Left ventricle myocardium superior (tissue), 1 donor: ENCODE data around the gene PPP6R3. TPM values are rescaled to one million over a fixed set of nuclear protein-coding genes. Genes with fewer than 3 reads are reported as not detected.
"Not testable (repeated sequence)": the region's sequence is repeated elsewhere in the genome, so short reads cannot be mapped to it uniquely, and the experiment has no call there.

Source experiments
- ATAC-seq: fragments of 200-7000 bp; cut with Tn5 transposase; one replicate; pipeline ENCODE4 v1.9.1; 2020; ENCODE audit warnings: mild to moderate bottlenecking, moderate library complexity
- DNase-seq: peaks from one replicate; pipeline ENCODE4 v3.0.0-alpha.2; 2020
- intact Hi-C: fragments of 100-400 bp; cut with micrococcal nuclease; formaldehyde crosslinking; loops from one replicate; pipeline ENCODE4 v1.11.0; 2022
- total RNA-seq: library from RNA; stranded (reverse); fragmentation: NEBNext Ultra II Directional; extraction: Animal tissue kit (Norgen Biotek cat#: 25700); gene quantifications from one replicate; pipeline ENCODE4 v1.2.1, GENCODE V29; 2021
- donor health status: DM: no; HTN: yes; CAD: no; lungs with severe emphysema.

Gene PPP6R3
- total RNA-seq, 1 donor from 2014 or later: 86.7 TPM

- no peak for ATAC-seq
- DNase-seq: no peak
- intact Hi-C loops: no loop called here
These were observed 28.4 kb upstream of the PPP6R3 start for GRCh38 chr11:68431984-68432645.

DNA sequence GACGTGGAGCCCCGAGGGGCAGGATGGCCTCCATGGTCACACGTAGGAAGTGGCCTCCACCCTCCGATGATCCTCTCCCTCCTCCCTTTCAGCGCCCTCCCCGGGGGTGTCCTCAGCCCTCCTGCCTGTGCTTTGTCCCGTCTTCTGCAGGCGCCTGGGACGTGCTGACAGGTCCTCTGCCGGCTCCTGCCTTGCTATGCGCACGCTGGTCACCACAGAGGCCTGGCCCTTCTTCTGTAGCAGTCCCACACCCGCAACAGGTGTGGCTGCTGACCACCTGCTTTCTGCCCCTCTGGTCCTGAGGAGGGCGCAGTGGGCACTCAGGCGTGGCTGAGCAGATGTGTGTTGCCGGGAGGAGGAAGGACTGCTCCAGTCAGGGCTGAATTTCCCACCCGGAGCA, 27.7 kb upstream of the PPP6R3 start:
- intact Hi-C loops: no loop called here
- ATAC-seq: peak; percentile 78

DNA sequence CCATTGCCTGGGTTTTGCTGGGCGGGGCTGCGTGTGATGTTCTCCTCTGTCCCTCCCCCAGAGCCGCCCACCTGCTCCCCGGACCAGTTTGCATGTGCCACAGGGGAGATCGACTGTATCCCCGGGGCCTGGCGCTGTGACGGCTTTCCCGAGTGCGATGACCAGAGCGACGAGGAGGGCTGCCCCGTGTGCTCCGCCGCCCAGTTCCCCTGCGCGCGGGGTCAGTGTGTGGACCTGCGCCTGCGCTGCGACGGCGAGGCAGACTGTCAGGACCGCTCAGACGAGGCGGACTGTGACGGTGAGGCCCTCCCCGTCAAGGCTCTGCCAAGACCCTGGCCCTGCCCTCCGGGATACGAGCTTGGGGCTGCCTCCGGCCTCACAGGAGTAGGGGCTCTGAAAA, 27.0 kb upstream of the PPP6R3 start:
- DNase-seq (no peak), ATAC-seq (no peak)
- intact Hi-C loops: no loop called here

More for the DNA sequence above, 27.7 kb upstream of the PPP6R3 start:
- DNase-seq: peak; percentile 83

DNA sequence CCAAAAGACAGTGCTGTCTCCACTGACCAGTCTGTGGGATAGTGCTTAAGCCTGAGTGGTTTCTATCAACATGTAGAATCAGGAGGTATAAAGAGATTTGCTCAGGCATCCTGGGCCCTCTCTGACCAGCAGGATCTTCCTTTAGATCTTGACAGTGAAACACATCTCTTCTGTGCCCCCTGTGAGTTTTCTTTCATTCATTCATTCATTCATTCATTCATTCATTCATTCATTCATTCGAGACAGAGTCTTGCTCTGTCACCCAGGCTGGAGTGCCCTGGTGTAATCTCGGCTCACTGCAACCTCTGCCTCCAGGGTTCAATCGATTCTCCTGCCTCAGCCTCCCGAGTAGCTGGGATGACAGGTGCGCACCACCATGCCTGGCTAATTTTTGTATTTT, 26.4 kb upstream of the PPP6R3 start:
- ATAC-seq, intact Hi-C loops, DNase-seq: not testable (repeated sequence)

DNA sequence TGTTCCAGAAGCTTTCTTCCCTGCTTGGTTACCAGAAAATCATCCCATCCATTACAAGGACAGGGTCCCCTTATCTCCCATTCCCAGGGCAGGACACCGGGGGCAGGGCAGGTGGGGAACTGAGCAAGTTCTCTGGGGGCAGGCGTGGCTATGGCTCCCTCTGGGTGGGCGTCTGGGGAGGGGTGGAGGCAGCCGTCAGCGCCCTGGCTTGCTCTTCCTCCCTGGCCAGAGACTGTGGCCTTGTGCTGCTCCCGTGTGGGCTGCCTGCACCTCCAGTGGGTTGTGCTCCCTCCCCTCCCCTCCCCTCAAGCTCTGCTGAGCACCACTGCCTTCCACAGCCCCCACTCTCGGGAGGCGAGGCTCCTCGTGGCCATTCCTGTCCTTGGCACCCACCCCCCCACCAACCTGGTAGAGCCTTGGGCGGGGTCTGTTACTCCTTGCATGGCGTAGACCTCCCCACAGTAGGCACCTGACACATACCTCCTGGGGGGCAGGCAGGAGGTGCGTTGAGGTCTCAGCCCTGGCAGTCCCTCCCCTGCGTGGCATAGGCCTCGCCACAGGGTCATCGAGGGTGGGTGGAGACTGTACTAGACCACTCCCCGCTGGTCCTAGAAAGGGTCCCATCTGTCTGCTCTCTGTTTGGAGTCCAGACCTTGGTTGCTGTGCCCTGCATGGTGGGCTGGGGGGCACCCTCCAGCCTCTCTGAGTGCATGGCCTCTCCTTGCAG, 24.2 kb upstream of the PPP6R3 start:
- ATAC-seq: no peak
- intact Hi-C loops: no loop called here
- DNase-seq: no peak

DNA sequence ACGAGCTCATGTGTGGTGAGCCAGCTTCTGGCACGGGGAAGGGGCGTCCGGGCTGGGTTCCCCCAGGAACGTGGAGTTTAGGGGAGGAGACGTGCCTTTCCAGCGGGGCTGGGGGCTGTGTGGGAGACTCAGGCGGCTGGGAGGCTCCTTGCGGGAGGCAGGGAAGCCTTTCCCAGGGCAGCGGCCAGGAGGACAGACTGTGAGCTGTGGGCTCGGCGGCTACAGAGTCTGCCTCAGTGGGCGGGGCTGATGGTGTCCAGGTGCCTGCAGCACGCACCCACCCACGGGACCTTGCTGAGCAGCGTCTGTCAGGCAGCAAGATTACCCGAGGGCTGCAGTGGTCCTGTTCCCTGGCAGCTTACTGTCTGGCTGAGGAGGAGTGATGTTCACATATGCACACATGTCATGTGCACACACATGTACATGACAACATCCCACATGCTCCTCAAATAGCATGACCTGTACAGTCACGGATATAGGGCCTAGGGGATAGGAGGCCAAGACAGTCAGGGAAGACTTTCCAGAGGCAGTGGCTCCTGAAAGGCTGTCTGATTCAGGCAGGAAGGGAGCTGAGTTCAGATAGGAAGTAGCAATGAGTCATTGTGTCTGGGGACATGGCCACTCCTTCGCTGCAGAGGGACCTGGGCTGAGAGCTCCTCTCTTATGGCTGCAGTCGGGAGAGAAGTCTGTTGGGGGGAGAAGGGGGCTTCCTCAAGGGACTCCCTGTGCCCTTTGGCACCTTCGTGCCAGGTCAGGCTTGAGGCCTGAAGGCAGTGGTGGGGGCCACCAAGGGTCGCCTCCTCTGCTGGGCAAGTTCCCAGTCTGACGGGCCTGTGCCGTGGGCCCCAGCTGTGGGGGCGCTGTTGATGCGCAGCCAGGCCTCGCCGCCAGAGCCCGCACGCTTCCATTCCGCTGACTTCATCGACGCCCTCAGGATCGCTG, 23.3 kb upstream of the PPP6R3 start:
- peak; percentile 79 for ATAC-seq
- peak; percentile 72 for DNase-seq
- intact Hi-C loops: no loop called here

DNA sequence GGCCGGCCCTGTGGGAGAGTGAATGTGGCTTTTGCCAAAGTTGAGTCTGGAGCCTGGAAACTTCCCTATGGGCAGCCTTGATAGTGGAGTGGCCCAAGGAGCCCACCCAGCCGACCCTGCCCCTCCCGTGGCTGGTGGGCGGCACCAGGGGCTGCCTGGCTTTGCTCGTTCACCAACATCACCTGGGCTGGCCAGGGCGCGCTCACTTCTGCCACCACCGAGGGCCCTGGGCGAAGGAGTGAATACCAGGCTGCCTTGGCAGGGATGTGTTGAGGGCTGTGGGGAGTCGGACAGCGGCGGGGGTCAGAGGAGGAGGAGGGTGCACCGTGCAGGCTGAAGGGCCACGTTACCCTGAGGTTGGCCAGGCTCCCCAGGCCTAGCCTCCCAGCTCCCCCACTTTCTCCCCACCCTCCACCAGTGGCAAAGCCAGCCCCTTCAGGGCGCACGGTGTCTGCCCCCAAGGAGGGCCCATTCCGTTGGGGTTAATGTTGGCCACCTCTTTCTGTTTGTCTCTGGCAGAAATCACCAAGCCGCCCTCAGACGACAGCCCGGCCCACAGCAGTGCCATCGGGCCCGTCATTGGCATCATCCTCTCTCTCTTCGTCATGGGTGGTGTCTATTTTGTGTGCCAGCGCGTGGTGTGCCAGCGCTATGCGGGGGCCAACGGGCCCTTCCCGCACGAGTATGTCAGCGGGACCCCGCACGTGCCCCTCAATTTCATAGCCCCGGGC, 22.5 kb upstream of the PPP6R3 start:
- intact Hi-C loops: no loop called here
- DNase-seq (no peak), ATAC-seq (no peak)

GRCh38 chr11:68438658-68439259, 21.8 kb upstream of the PPP6R3 start:
- intact Hi-C loops: no loop called here
- ATAC-seq (no peak), DNase-seq (no peak)

DNA sequence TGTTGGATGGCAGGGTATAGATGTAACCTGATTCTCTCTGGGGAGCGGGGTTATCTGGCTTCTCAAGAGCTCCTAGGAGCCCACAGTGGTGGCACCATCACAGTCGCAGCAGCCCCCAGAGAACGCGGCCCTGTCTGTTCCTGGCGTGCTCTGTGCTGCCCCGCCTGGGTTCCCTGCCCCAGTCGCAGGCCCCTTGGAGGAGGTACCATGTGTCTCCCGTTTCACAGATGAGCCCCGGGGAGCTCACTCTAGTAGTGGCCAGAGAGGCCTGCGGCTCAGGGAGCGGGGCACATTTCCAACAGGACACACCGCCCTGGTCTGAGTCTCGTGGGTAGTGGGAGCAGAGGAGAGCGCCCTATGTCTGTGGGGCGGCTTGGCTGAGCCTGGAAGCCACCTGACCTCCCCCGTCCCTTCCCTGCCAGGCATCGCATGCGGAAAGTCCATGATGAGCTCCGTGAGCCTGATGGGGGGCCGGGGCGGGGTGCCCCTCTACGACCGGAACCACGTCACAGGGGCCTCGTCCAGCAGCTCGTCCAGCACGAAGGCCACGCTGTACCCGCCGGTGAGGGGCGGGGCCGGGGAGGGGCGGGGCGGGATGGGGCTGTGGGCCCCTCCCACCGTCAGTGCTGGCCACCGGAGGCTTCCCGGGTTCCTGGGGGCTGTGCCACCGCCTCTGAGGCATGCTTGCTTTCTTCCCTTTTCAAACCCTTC, 21.0 kb upstream of the PPP6R3 start:
- DNase-seq (no peak), ATAC-seq (no peak)
- intact Hi-C loops: loop anchor here (10.0 kb wide), 1 partner anchor 185 kb away; no protein-coding TSS in a partner anchor

- ATAC-seq: no peak
- no peak for DNase-seq
- intact Hi-C loops: loop anchor here (10.0 kb wide), 1 partner anchor 185 kb away; no protein-coding TSS in a partner anchor
These were observed 20.3 kb upstream of the PPP6R3 start for GRCh38 chr11:68440224-68440623.

GRCh38 chr11:68441466-68442230, 18.9 kb upstream of the PPP6R3 start:
- ATAC-seq: no peak
- intact Hi-C loops: loop anchor here (10.0 kb wide), 1 partner anchor 187 kb away; no protein-coding TSS in a partner anchor

GRCh38 chr11:68442433-68442832, 18.1 kb upstream of the PPP6R3 start:
- intact Hi-C loops: loop anchor here (10.0 kb wide), 1 partner anchor 188 kb away; no protein-coding TSS in a partner anchor
- ATAC-seq (no peak), DNase-seq (no peak)

More at GRCh38 chr11:68441466-68442230, 18.9 kb upstream of the PPP6R3 start:
- no peak for DNase-seq

DNA sequence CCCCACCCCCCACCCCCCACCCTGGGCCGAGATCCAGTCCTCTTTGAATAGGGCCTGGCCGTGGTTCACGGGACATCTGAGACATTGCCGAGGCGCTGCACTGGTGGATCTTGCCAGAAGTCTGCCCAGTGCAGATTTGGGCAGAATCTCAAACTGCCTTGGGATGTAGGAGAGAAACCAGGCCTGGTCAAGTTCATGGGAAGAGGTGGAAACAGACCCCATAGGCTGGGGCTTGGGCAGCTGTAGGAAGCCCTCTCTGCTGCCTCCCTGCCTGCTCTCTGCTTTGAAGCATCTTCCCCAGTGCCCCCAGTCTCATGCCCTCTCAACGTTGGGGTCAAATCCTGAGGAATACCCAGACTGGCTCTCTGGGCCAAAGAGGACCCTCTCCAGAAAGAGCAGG, 16.0 kb upstream of the PPP6R3 start:
- no peak for DNase-seq
- ATAC-seq: no peak
- intact Hi-C loops: loop anchor here (10.0 kb wide), 1 partner anchor 190 kb away; no protein-coding TSS in a partner anchor

DNA sequence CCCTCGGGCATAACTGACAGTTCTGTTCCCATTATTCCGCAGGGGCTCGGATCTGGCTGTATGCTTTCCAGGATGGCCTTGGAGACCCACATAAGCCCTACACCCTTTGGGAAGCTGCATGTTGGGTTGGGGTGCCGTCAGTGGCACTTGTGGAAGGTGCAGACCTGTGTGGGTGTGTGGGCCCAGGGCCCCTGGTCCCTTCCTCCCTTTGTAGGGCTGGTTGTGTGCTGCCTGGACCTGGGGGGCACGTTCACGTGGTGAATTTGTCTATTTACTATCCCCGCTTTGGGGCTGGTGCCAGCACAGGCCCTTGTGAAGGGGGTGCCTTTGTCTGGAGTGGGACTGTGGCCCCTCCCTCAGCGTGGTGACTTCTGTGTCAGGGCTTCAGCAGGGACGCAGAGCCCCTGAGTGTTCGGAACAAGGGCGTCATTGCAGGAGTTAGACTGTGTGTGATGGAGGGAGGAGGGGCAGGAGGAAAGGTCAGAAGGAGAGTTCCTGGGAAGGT, 15.0 kb upstream of the PPP6R3 start:
- ATAC-seq (no peak), DNase-seq (no peak)
- intact Hi-C loops: loop anchor here (10.0 kb wide), 1 partner anchor 191 kb away; no protein-coding TSS in a partner anchor

- ATAC-seq: peak; percentile 5
- DNase-seq: no peak
- intact Hi-C loops: loop anchor here (10.0 kb wide), 1 partner anchor 191 kb away; no protein-coding TSS in a partner anchor
These were observed 14.4 kb upstream of the PPP6R3 start for GRCh38 chr11:68446046-68446725.
